ENCODE data around the gene GAL3ST3. TPM values are rescaled to one million over a fixed set of nuclear protein-coding genes. Genes with fewer than 3 reads are reported as not detected.

Gene GAL3ST3
- total and polyA plus RNA-seq, 2 experiments from 2014 or later = 0.80 to 1.1 TPM

DNA sequence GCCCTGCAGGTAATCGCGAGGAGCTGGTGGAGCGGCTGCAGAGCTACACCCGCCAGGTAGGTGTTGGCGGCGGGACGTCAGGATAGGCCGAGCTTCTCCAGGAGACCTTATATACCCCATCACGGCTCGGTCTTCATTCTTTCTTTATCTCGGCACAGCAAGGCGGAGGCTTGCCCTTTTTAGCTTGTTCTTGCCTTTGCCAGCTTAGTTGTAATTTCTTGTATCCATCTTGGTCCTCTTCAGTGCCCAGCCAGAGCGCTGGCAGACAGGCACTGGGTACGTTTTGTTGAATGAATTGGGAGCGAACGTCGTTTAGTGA lies 3.7 kb upstream of the GAL3ST3 start:
- Histone ChIP-seq H3K4me2 (peak overlapping the region; percentile 93), H3K27me3 (no peaks in the 10 kb centered on the region), H2AFZ (no peak overlapping the region), H3K4me3 (peak overlapping the region; percentile 80), H3K79me2 (peaks cover 47% of the 10 kb centered on the region), H3K27ac (peak overlapping the region; percentile 90), H3K9me3 (ENCODE audit: low read depth) (no peaks in the 10 kb centered on the region), H4K20me1 (ENCODE audit: insufficient read depth, poor library complexity, severe bottlenecking) (peaks cover 5% of the 10 kb centered on the region), H3K36me3 (replicated peaks; ENCODE audit: insufficient read depth, low read depth) (peaks cover 3% of the 10 kb centered on the region), H3K4me1 (ENCODE audit: insufficient read depth) (peaks cover 22% of the 10 kb centered on the region), H3K9me2 (replicated peaks; ENCODE audit: insufficient read depth) (no peaks in the 10 kb centered on the region)
- TF ChIP-seq, protein P1, sequence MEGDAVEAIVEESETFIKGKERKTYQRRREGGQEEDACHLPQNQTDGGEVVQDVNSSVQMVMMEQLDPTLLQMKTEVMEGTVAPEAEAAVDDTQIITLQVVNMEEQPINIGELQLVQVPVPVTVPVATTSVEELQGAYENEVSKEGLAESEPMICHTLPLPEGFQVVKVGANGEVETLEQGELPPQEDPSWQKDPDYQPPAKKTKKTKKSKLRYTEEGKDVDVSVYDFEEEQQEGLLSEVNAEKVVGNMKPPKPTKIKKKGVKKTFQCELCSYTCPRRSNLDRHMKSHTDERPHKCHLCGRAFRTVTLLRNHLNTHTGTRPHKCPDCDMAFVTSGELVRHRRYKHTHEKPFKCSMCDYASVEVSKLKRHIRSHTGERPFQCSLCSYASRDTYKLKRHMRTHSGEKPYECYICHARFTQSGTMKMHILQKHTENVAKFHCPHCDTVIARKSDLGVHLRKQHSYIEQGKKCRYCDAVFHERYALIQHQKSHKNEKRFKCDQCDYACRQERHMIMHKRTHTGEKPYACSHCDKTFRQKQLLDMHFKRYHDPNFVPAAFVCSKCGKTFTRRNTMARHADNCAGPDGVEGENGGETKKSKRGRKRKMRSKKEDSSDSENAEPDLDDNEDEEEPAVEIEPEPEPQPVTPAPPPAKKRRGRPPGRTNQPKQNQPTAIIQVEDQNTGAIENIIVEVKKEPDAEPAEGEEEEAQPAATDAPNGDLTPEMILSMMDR (IDR thresholded peaks at IDR 0.05; ENCODE audit: poor library complexity) = no peak
- TF ChIP-seq EZH2phosphoT487 (IDR thresholded peaks at IDR 0.05; ENCODE audit: low read depth, severe bottlenecking, unreplicated experiment) = no peak
- WGBS (ENCODE audit: low lambda C conversion rate, missing lambda C conversion rate) = 3% methylated on average over 17 of the region's 17 CpGs
- DNase-seq (ENCODE audit: low spot score) = no peak

DNA sequence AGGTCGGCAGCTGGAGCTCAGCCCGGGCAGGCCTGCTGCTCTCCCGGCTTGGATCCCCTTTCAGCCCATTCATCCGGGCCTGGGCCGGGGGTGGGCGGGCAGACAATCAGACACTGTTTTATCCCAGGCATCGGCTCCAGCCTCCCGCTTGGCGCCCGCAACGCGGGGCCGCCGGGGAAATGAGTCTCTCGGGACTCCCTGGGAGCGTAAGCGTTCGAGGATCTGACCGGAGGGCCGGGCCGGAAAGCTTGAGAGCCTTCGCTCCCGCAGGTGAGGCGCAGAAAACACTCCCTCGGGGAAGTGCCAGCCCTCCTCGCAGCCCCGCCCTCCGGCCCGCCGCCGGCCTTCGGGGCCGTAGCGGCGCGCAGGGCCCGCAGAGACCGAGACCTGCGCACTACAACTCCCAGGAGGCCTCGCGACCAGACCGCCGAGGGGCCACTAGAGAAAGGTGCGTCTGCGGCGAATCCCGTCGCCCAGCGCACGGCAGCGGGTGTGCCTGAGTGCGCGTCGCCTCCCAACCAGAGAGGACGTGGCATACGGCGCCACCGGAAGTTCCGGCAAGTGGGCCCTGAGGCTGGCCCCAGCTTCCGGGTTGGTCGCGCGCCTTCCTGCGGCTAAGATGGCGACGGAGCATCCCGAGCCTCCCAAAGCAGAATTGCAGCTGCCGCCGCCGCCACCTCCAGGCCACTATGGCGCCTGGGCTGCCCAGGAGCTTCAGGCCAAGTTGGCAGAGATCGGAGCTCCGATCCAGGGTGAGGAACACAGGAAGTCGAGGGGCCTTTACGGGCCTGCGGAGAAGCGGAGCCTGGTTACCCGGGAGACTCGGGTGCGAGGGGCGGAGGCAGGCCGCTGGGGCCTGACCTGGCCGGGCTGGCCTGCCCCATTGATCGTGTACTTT lies 3.1 kb upstream of the GAL3ST3 start, which contains the start of gene SF3B2:
Gene SF3B2 (plus strand): TSS at position 599 of the 898 bp plus-strand sequence. CDS start 21 bp downstream, at position 620.
- Histone ChIP-seq H3K36me3 (replicated peaks; ENCODE audit: insufficient read depth, low read depth) (peaks cover under 1% of the 10 kb centered on the region), H3K27ac (peak within 1 kb of the TSS; percentile 90), H3K4me3 (peak within 1 kb of the TSS; percentile 80), H3K4me1 (ENCODE audit: insufficient read depth) (peaks cover 22% of the 10 kb centered on the region), H3K79me2 (peaks cover 45% of the 10 kb centered on the region), H3K9me3 (ENCODE audit: low read depth) (no peaks in the 10 kb centered on the region), H2AFZ (peak within 1 kb of the TSS; percentile 57), H3K4me2 (peak within 1 kb of the TSS; percentile 93), H4K20me1 (ENCODE audit: insufficient read depth, poor library complexity, severe bottlenecking) (peaks cover 5% of the 10 kb centered on the region), H3K27me3 (no peaks in the 10 kb centered on the region), H3K9me2 (replicated peaks; ENCODE audit: insufficient read depth) (no peaks in the 10 kb centered on the region)
- peak; percentile 99 for DNase-seq (ENCODE audit: low spot score)
- WGBS (ENCODE audit: low lambda C conversion rate, missing lambda C conversion rate) = 1% methylated on average over 59 of the region's 84 CpGs
- TF ChIP-seq, protein P1 (IDR thresholded peaks at IDR 0.05; ENCODE audit: poor library complexity) = no peak
- no peak for TF ChIP-seq EZH2 (IDR thresholded peaks at IDR 0.05; ENCODE audit: borderline replicate concordance)
- no peak for TF ChIP-seq EZH2phosphoT487 (IDR thresholded peaks at IDR 0.05; ENCODE audit: low read depth, severe bottlenecking, unreplicated experiment)

DNA sequence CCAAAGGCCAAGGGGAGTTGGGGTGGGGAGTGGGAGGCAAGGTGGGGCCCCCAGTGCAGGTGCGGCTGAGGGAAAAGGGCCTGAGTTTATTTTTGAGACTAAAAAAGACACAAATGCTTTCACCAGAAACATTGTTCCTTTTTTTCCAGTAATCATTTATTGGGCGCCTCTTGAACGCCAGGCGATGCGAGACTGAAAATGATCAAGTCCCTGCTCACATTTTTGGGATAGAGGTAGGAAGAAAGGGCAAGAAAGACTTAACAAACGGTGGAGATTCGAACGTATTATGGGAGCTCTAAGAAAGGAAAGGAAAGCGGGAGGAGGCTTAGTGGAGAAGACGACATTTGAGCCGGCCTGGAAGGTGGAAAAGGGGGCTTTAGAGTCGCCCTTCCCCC lies 2.4 kb upstream of the GAL3ST3 start:
- Histone ChIP-seq H3K27ac (peak overlapping the region; percentile 90), H3K9me3 (ENCODE audit: low read depth) (no peaks in the 10 kb centered on the region), H3K36me3 (replicated peaks; ENCODE audit: insufficient read depth, low read depth) (no peaks in the 10 kb centered on the region), H3K79me2 (peaks cover 39% of the 10 kb centered on the region), H3K9me2 (replicated peaks; ENCODE audit: insufficient read depth) (no peaks in the 10 kb centered on the region), H3K4me3 (peak overlapping the region; percentile 39), H2AFZ (peak overlapping the region; percentile 57), H4K20me1 (ENCODE audit: insufficient read depth, poor library complexity, severe bottlenecking) (peaks cover 5% of the 10 kb centered on the region), H3K4me1 (ENCODE audit: insufficient read depth) (peaks cover 22% of the 10 kb centered on the region), H3K27me3 (no peaks in the 10 kb centered on the region), H3K4me2 (peak overlapping the region; percentile 80)
- 36% methylated on average over 12 of the region's 12 CpGs for WGBS (ENCODE audit: low lambda C conversion rate, missing lambda C conversion rate)
- DNase-seq (ENCODE audit: low spot score) = no peak
- TF ChIP-seq EZH2phosphoT487 (IDR thresholded peaks at IDR 0.05; ENCODE audit: low read depth, severe bottlenecking, unreplicated experiment) = no peak
- TF ChIP-seq, protein P1 (IDR thresholded peaks at IDR 0.05; ENCODE audit: poor library complexity) = no peak
- no peak for TF ChIP-seq EZH2 (IDR thresholded peaks at IDR 0.05; ENCODE audit: borderline replicate concordance)
